GM19324 (cell line): ENCODE results near the gene TCEA3.
"Not testable (repeated sequence)": the region's sequence is repeated elsewhere in the genome, so short reads cannot be mapped to it uniquely, and the experiment has no call there.

Experiments used
- ATAC-seq: cut with Tn5 transposase; IDR thresholded peaks from one replicate; pipeline ENCODE4 v1.9.1; 2021; ENCODE audit warnings: mild to moderate bottlenecking, moderate library complexity; ENCODE audit not compliant: unreplicated experiment, low FRiP score

The TCEA3 gene

DNA sequence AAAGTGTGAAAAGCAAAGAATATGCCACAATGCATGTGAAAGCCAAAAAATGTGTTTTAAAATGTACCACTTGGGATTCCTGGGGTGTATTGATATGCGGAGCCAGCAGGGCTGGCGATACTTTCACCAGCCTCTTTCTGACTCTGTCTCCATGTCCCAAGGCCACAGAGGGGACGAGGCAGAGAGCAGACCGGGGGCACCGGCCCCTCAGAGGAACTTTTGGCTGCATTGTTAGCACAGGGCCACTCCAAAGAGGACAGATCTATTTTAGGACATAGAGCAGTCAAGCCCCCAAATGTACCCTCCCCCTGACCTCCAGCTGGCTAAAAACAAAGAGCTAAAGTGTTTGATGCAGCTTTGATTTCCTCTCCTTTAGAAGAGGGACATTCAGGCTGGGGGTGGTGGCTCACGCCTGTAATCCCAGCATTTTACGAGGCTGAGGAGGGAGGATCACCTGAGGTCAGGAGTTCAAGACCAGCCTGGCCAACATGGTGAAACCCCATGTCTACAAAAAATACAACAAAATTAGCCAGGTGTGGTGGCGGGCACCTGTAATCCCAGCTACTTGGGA lies 29.3 kb downstream of the TCEA3 start:
- no peak for ATAC-seq

DNA sequence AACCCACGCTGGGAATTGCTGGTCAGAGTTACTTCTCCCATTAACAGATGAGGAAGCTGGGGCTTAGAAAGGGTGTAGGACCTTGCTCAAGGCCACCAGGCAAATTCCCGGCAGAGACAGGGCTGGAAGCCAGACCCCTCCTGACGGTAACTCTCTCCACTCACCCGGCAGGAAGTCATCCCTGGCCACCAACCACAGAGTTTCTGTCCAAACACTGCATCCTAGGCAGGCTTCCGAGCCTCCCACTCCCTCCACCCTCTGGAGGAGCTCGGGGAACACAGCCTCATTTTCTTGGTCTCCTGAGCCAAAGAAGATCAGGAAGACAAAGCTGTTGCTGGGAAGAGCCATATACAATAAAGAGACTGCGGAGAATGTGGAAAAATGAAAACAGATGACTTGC lies 29.9 kb downstream of the TCEA3 start:
- no peak for ATAC-seq

DNA sequence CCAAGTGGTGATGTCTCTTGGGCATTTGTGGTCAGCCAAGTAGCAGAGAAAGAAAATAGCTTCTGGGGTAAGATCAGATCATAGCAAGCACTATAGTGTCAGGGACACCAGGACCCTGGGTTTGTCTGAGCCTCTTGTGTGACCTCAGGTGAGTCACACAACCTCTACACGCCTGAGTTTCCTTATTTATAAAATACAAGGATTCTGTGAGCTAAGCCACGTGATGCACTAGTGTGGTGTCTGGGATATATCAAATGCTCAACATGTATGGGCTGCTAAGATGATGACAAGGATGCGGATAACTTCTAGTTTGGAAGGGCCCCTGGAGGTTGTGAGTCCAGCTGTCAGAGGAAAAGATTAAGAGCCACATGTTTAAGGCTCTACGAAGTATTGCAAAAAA lies 30.4 kb downstream of the TCEA3 start:
- no peak for ATAC-seq

DNA sequence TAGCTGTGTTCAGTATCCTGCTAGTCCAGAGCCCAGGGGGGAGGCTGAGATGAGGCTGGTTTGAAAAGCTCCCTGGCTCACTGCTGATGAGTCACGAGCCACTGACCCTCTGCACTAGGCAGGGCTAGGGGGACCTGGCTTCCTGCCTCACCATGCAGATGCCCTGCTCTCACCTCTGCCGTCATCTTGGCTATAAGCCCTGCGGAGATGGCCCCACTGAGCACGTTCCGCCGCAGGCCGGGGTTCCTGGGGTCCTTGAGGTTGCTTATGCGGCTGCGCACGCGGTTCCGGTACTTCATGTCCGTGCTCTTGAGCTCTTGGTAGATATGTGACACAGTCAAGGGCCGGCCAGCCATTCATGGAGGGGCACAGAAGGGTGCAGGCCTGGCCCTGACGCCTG lies 30.8 kb downstream of the TCEA3 start:
- no peak for ATAC-seq

DNA sequence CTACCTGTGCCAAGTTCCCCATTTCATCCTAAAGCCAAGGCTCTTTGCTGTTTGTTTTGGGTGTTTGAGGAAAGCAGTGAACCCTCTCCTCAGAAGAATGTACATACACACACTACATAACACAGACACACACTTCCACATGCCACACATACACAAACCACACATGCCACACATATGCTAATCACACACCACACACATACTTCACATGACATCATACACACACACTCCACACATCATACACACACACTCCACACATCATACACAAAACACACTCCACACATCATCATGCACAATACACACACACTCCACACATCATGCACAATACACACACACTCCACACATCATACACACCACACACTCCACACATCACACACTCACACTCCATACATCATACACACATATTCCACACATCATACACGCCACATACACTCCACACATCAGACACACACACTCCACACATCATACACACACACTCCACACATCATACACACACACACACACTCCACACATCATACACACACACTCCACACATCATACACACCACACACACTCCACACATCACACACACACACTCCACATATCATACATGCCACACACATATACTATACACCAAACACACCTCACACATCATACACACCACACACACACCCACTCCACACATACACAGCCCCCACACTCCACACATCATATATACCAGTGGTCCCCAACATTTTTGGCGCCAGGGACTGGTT lies 32.3 kb downstream of the TCEA3 start:
- no peak for ATAC-seq

DNA sequence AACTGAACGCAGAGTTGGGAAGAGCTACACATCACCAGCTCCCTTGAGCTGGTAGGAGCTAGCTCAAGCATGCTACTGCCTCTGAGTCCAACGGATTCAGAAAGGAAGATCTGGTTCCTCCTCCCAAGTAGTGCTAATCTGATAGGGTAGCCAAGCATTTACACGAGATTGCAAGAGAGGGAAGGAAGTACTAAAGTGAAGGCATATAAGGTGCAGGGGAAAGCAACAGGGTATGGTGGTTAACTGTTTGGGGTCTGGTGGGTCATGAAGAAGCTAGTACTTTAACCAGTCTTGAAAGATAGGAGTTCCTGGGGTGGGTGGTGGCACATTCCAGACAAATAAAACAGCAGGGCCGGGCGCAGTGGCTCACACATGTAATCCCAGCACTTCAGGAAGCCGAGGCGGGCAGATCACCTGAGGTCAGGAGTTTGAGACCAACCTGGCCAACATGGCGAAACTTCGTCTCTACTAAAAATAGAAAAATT lies 34.7 kb downstream of the TCEA3 start:
- ATAC-seq = no peak

DNA sequence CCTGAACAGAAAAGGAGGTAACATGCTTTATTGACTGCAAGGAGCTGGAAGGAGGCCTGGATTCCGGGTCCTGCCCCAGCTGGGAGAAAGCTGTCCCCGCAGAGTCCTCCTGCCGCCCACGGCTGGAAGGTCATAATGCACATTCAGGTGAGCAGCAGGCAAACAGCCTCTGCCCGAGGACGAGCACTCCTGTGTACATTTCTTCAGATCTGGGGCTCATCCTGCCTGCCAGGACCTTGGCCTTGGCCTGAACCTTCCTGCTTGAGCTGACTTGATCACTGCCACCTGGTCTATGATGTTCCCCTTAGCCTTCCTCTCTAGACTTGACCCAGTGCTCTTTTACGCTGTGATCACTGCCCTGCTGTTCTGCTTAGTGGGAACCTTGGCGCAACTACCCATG lies 37.1 kb downstream of the TCEA3 start:
- ATAC-seq = no peak

DNA sequence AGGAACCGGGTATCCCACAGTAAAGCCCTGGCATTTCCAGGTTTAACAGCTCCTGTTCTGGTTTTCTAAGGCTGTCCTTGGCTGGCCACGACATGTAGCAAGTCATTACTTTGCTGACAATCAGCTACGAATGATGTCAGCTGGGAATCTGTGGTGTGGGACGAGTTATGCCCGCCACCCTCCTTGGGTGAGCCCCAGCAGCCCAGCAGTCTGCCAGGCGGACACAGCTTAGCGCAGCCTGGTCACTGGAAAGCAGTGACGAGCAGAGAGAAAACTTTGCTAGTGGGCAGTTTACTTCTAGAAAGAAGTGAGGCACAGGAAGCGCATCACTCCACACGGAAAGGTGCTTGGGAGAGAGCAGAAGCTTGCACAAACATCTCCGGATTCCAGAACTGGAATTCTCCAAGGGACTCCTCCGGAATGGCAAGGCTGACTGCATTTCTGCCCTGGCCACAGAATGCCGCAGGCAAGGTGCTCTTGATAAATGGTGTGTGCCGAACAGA lies 39.4 kb downstream of the TCEA3 start:
- ATAC-seq = no peak

DNA sequence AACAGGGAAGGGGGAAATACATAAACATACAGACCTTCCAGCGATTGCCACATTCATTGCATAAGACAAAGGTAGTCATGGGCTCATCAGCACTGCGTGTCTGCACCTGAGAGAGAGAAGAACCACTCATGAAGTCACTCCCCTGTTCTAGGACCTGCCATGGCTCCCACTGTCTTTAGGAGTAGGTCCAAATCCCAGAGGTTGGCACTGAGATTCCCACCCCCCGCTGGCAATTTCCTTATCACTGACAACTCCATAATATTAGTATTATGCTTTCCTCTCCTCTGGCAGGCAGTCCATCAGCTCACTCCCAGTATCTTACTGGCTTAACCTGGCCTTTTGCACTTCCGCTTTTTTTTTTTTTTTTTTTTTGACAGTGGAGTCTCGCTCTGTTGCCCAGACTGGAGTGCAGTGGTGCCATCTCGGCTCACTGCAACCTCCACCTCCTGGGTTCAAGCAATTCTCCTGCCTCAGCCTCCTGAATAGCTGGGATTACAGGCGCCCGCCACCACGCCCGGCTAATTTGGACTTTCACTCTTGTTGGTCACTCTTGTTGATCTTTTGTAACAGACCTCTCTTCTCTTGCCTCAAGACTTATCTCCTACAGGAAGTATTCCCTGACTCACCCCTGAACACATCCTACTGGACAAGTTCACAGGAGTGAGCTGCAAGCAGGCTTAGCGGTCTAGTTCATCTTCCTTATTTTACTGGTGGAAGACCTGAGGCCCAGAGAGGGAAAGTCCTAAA lies 40.1 kb downstream of the TCEA3 start:
- no peak for ATAC-seq

DNA sequence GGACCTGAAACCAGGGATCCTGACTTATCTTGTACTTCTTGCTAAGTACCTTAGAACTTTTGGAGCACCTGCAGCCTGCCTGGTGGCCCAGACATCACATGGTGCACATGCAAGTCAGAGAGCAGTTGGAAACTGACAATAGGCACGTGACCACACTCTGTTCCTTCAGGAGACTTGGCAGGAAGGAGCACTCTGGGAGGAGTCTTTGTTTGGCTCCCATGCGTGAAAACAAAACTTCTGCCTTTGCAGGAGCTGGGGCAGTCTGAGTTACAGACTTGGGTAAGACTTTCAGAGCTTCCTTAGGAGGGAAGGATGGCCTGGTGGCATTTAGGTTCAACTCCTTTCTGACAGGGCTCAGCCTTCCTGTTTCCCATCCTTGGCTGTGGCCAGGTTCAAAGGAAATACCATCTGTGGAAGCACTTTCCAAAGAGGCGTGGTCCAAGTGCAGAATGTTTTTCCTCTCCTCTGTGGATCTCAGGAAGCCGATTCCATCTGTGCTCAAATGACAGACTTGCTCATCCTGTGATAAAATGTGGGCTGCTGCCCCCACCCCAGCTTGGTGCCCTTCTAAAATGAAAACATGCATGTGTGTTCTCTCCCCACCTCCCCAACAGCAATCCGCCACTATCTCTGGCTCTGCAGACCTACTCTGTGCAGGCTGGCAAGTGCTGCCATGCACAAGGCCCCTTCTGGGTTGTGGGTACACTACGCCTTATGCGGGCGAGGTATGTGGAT lies 40.8 kb downstream of the TCEA3 start:
- ATAC-seq = no peak

DNA sequence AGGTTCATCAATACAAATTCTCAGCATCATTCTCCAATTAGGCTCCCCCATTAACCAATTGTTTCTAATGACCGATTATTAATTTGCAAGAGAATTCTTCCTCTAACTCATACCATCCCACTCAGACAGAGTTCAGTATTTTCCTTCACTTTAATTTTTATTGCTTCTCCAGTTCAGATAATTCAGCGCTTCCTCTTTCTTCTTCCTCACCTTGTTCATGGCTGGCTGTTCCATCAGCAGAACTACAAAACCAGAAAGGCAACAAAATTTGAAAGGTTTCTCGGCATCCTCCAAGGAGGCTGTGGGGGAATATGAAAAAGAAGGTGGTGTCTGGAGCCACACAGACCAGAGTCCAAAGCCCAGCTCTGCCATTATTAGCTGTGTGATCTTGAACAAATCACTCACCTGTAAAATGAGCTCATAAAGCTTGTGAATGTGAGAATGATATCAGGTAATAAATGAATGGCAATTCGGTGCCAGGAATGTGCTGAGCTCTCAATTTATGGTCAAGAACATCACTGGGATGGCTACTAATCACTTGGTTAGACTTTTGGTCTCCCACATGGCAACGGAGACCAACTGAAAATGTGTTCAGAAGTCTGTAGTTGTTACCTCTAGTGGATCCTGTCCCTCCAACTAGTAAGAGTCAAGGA lies 43.2 kb downstream of the TCEA3 start:
- ATAC-seq = no peak

DNA sequence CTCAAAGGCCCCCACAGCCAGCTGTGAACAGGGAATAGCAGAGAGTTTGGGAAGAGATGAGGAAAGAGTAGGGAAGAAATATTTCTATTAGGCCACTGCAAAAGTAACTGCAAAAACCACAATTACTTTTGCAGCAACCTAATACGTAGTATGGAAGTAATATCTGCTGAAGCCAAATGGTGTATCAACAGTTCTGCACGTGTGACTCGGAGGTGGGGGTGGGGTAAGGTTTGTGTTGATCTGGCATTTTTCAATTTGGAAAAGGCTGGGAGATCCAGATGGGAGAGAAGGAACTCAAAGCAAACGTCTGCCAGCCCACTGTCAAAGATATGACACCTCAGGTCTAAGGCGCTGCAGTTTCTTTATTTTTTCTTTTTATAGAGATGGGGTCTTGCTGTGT lies 43.8 kb downstream of the TCEA3 start:
- ATAC-seq = no peak

DNA sequence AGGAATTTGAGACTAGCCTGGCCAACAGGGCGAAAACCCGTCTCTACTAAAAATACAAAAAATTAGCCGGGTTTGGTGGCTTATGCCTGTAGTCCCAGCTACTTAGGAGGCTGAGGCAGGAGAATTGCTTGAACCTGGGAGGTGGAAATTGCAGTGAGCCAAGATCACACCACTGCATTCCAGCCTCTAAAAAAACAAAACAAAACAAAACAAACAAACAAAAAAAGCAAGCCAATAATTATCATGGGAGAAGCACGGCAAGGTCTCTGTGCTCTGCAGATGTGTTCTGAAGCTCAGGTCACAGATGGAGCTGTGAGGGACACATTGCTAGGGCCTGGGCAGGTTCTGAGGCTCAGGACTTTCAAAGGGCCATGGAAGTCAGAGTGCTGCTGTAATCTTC lies 44.3 kb downstream of the TCEA3 start:
- ATAC-seq = not testable (repeated sequence)

DNA sequence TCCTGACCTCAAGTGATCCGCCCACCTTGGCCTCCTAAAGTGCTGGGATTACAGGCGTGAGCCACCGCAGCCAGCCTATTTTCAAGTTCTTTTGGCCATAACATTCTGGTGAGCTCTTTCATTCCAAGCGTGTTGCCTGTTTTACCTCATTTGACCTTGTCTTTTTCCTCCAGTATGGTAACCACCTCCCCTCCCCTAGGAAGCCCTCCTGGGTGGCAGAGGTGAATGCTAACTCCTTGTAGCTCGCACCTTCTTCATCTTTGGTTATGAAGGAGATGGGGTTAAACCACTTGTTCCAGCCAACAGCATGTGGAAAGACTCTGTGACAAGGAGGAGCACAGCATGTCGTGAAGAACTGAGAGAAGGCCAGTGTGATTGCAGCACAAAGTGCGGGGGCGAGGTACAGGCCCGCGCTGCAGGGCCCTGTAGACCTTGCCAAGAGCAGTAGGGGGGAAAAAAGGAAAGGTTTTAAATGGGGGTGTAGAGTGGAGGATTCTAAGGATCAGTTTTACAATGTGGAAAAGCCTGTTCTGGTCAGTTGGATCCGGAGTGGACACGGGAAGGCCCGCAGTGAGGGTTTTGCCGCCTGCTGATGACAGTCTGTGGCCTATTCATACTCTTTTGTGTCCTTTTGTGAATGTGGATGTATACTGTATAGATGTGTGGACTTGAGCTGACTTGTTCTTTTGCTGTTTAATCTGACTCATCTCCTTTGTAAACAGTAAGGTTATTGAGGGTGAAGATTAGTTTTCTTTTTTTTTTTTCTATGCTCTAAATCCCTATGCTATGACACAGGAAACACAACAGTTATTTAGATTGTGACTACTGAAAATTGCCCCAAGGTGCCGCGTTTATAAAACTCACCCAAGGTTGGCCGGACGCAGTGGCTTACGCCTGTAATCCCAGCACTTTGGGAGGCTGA lies 47.4 kb downstream of the TCEA3 start:
- ATAC-seq = no peak

DNA sequence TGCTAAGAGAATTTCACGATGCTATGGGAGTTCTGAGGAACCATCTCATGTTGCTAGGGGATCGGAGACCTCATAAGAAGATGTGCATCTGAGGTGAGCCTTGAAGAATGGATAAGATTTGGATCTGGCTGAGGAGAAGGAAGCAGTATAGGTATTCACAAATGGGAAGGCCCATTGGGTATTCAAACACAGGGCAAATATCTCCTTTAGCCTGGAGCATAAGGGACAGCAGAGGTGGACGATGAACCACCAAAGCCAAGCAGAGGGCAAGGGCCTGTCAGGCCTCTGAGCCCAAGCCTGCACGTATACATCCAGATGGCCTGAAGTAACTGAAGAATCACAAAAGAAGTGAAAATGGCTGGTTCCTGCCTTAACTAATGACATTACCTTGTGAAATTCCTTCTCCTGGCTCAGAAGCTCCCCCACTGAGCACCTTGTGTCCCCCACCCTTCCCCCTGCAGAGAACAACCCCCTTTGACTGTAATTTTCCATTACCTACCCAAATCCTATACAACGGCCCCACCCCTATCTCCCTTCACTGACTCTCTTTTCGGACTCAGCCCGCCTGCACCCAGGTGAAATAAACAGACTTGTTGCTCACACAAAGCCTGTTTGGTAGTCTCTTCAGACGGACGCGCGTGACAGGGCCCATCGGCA lies 50.3 kb downstream of the TCEA3 start:
- ATAC-seq = not testable (repeated sequence)

DNA sequence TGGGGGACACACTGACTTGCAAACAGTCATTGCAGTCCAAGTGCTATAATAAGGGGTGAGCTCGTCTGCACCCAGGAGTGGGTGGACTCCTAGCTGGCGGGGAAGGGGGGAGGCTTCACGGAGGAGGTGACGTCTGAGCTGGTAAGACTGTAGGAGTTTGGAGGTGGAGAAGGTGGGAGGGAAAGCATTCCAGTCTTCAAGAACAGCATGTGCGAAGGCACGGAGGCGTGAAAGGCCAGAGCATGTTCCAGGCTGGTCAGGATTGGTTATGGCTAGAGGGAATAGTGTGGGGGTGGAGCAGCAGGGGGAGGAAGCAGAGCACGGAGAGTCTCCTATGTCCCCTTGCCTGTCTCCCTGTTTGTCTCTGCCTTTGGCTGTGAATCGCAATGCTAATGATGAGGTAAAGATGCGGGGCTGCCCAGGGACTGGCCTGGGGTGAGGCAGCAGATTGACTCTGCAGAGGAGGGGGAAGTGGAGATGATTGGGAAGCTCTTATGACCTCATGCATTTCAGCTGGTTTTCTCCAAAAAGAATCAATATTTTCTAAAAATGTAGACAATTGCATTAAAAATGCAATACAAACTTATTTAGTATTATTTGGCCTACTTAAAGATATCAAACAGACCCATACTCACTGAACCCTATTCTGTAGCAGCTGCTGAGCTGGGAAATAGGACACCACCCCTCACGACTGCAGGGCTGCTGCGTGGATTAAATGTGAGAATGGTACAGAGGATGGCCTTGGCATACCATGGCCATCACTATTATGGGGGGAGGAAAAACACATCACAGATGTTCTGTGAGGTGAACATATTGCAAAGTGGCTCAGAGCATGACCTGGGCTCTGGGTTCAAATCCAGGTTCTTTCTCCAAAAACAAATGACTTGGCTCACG lies 52.3 kb downstream of the TCEA3 start:
- no peak for ATAC-seq

DNA sequence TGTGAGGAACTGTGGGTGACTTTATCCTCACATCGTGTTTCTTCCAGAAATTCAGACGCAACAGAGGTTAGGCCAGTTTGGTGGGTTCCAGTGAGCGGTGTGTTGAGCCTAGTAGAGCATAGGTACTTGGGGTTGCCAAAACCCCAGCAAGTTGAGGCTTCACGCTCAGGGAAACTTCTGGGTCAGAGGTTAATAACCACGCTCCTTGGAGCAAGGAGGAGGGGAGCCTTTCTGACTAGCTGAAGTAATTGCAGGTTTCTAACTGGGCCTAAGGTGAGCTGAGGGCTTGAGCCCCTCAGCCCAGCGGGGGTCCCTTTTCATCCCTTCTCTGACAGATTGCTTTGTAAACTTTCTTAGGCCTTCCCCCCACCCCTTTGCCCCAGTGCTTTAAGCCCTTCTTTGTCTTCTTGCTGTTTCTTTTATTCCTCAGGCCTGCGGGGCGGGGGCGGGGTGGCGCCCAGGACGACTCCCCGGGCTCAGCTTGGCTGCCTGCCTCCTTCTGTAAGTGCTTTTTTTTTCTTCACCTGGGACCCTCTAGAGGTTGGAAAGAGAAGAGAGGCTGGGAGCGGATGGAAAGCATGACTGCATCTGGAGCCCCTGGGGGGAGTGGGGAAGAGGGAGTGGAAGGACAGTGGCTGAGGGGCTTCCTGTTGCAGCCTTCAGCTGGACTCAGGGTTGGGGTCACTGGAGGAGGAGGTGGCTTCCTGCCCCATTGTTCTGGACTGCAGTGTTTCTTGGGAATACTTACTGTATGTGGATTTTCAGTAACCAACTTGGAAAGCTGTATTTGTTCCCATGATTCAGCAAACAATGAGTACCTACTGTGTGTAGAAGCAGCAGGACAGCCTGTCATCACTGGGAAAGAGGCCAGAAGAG lies 53.6 kb downstream of the TCEA3 start:
- ATAC-seq = no peak
